ENCODE data around the gene SGCD.

The SGCD gene

GRCh38 chr5:156361436-156362109 is 34.6 kb downstream of the SGCD start:
- H3K4me3 ChIP-seq (ENCODE audit: low read depth, low read length), result no peak overlapping the region

DNA sequence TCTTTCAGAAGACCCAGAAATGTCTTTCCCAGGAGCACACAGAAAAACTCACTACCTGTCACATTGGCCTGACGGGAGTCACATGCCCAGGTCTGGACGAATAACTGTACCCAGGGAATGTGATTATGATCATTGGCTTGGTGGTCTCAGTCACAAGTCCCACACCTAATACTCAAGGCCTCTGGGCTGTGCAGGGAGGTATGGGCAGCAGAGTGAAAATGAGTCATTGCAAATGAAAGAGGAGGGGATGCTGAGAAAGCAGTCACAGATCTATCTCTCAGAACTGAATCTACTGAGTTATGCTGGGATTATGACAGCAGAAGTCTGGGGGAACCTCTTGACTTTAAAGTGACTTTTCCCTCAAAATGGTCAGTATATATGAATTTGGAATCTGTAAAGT is 36.9 kb downstream of the SGCD start:
- no peak overlapping the region for H3K4me3 ChIP-seq (ENCODE audit: low read depth, low read length)

DNA sequence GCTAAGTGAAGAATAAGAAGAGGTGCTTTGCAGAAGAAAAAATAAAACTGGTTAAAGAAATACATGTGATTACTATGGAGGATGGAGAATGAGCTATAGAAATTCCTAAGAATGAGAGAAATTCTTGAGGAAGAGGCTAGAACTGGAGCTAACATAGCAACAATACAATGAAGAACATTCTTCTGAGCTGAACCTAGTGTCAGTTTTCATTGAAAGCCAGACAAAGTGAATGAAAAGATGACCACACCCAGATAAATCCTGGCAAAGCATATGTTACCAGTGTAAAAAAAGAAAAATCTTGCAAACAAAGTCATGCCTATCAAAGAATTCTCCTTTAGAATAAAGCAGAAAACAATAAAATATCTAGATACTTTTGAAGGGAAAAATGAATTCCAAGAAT is 39.6 kb downstream of the SGCD start:
- H3K4me3 ChIP-seq (ENCODE audit: low read depth, low read length), result no peak overlapping the region

DNA sequence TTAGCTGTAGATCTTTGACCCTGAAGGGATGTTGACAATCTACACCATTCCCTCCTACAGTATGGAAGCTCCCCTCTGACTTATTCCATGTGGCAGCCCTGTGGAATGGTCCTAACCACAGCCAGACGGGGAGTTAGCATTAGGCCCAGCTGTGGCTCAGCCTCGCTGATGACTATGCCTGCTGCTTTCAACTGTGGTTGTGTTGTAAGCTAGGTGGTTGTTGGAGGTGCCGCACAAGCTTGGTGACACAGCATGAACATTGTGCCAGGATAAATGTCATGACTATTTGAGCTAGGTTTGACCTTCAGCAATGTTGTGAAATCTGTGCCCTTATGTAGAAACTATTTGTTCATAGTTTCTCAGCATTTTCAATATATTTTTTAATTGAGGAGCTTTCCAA is 40.6 kb downstream of the SGCD start:
- H3K4me3 ChIP-seq (ENCODE audit: low read depth, low read length), result no peak overlapping the region

- H3K4me3 ChIP-seq (ENCODE audit: low read depth, low read length), result no peak overlapping the region
These were observed 49.0 kb downstream of the SGCD start for GRCh38 chr5:156375895-156376495.

DNA sequence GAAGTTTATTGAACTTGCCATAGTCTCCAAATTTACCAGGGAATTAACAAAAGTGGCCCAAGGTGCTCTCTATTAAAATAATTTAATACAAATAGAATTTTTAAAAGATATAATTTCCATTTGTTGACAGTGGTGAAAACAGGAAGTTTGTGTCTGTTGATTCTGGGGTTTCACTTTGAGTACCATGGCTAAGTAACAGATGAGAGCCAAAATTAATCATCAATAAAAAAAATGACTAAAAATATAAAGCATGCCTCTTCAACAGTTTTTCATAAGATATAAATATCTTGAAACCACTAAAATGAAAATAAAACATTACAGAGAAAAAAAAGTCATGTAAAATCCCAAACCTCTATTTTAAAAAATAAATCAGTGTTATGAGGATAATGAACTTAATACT is 49.8 kb downstream of the SGCD start:
- no peak overlapping the region for H3K4me3 ChIP-seq (ENCODE audit: low read depth, low read length)

GRCh38 chr5:156378159-156378558 is 51.2 kb downstream of the SGCD start:
- no peak overlapping the region for H3K4me3 ChIP-seq (ENCODE audit: low read depth, low read length)

DNA sequence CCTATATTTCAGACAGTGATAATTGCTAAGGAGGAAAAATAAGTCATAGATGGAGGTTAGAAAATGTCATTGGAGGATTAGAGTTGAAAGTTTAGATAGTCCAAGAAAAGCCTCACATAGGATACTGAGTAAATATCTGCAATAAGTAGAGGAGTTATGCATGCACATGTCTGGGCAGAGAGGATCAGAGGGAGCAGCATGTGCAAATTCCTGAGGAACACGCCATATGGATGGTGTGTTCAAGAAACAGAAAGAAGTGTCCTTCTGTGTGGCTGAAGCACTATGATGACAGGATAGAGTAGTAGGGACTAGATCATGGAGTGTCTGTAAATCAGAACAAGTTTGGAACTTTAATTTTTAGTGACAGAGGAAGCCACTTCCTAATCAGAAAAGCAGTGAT is 52.2 kb downstream of the SGCD start:
- H3K4me3 ChIP-seq (ENCODE audit: low read depth, low read length), result no peak overlapping the region

GRCh38 chr5:156380848-156381247 is 53.9 kb downstream of the SGCD start:
- no peak overlapping the region for H3K4me3 ChIP-seq (ENCODE audit: low read depth, low read length)

DNA sequence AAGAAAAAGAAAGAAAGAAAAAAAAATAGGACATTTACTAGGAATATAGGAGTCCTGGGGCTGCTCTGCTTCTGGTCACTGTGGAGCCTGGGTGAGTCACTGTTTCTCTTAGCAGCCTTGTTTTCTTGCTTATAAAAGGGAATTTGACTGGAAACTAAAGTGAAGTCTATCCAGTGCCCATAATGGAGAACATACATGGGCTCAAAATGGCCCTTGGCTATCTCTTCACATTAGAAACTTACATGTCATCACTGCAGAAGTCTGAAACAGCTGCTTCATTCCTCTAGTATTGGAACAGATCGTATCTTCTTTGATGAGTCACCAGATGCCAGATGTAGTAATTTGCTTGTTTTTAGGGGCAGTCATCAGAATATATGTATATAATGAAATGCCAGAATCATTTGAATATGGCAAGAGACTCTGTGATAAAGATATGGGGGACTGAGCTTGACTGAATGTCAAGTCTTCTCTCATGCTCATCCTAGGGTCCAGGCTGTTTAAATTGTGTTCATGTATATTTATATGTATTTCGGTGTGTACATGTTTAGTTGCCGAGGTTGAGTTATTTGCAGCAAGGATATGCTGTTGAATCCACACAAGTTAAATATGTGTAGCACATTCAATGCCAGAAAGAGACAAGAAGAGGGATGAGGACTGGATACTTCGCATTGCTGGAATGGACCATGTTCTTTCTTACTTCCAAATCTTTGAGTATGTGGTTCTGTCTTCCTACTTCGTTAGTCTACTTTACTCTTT is 56.7 kb downstream of the SGCD start:
- no peak overlapping the region for H3K4me3 ChIP-seq (ENCODE audit: low read depth, low read length)

GRCh38 chr5:156385416-156385815 is 58.5 kb downstream of the SGCD start:
- H3K4me3 ChIP-seq (ENCODE audit: low read depth, low read length), result no peak overlapping the region

DNA sequence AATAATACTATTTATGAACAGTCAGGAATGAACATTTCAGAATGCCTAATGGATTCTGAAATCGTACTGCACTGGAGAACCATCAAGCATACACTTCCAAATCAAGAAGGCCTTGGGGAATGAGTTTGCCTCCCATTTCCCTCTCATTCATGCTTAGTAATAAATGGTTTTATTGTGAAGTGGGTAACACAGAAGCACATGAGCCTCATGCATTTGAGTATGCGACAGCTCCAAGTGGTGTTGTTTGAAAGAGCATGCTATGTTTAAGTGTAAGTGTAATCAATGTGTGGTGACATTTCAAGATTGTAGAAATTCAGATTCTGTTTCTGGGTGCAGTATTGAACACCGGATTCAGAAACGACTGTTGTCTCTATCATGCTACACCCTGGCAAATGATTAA is 60.0 kb downstream of the SGCD start:
- no peak overlapping the region for H3K4me3 ChIP-seq (ENCODE audit: low read depth, low read length)

DNA sequence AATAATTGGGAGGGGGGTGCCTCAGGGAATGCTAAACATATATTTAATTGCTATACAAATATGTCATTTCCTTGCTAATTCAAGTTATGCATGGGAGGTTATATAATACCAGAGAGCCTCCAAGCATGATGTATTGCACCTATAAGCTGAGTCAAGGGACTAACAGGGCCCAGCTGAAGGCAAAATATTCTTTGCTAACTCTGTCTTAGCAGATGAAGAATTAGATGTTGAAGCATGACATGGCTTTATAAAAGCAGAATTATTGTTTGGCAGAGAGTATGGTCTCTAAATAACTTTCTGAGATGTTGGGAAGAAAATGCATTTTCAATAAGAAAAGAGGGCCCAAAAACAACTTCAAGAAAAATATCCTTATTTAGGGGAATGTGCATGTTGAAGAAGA is 60.4 kb downstream of the SGCD start:
- no peak overlapping the region for H3K4me3 ChIP-seq (ENCODE audit: low read depth, low read length)

DNA sequence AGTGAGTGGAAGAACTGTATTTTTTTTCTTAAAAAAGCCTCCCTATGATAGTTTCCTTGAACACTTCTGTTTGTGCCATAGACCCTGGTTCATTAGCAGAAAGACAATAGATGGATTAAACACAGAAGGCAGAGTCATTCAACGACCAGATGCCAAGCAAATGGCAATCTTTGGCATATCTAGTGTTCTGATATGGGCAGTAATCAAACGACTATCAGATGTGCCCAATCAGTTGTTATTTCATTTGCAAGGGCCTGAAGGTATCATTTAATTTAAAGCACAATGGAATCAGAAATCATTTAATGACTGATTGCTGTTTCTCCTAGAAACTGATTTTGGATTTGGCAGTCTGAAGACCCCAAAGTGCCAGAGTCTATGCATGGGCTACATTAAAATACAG is 61.3 kb downstream of the SGCD start:
- no peak overlapping the region for H3K4me3 ChIP-seq (ENCODE audit: low read depth, low read length)

DNA sequence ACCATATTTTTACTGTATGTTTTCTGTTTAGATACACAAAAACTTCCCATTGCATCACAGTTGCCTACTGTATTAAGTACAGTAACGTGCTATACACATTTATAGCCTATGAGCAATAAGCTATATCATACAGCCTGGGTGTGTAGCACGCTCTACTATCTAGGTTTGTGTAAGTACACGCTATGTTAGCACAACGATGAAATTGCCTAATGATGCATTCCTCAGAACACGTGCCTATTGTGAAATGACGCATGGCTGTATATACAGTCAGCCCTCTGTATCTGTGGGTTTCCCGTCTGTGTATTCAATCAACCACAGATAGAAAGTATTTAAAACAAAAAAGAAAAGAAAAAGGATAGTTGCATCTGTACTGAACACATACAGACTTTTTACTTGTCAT is 64.2 kb downstream of the SGCD start:
- no peak overlapping the region for H3K4me3 ChIP-seq (ENCODE audit: low read depth, low read length)

DNA sequence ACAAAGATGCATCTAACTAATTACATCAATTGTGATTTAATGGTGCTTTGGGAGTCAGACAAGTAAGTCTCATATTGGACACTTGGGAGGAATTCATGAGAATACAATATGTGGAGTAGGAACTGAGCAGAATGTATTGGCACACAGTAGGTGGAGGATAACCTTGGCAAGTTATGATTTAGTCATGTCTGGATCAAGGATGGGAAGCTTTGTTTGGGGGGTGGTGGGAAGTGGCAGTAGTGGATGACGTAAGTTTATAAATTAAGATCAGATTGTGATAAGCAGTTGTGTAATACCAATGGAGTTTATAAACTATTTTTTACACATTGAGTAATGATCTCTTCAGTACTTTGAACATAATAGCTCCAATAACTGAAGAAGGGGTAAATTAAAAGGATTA is 67.0 kb downstream of the SGCD start:
- no peak overlapping the region for H3K4me3 ChIP-seq (ENCODE audit: low read depth, low read length)

DNA sequence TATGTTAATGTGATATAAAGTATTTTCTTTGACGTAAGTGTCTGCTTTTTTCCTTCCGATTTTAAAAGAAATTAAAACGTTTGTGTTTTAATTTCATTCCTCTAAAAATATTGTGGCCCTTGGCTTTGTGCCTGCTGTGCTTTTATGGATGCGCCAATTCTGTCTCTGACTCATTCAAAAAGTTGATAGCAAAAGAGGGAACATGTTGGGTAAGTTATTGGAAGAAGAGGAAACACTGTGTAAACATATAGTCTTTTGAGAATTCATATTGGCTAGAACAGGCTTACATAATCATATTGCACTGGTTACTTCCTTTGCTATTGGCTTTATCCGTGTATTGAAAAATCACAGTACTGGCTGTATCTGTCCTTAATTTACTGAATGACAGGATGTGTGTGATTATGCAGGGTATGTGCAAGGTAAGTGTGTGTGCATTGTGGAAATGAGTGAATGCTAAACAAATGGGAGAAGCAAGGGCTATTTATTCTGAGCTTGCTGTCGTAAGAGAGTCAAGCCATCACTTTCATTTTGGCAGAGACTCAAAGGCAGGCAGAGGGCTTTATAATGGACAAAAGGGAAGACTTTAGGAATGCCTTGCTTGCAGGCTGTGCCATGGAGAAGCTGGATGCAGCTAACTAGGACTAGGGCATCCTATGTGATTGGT is 67.8 kb downstream of the SGCD start:
- H3K4me3 ChIP-seq (ENCODE audit: low read depth, low read length), result no peak overlapping the region

DNA sequence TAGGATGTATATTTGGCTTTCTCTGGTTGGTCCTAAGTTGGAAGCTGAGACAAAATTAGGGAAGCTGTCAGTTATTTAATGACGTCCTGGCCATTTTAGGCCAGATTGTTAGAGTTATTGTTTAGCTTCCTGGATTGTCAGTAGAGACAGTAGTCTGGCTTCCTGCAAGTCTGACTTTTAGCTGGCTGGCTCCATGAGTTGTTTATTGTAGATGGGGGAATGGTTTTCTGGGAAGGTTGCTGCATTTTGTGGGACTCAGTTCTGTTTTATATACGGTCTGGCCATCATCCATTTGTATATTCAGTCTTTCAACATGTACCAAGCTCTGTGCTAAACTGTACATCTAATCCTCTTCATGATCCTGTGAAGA is 68.3 kb downstream of the SGCD start:
- no peak overlapping the region for H3K4me3 ChIP-seq (ENCODE audit: low read depth, low read length)

- no peak overlapping the region for H3K4me3 ChIP-seq (ENCODE audit: low read depth, low read length)
These were observed 69.3 kb downstream of the SGCD start for GRCh38 chr5:156396063-156396829.

- H3K4me3 ChIP-seq (ENCODE audit: low read depth, low read length), result no peak overlapping the region
These were observed 69.8 kb downstream of the SGCD start for GRCh38 chr5:156396830-156397081.

GRCh38 chr5:156399323-156399722 is 72.4 kb downstream of the SGCD start:
- H3K4me3 ChIP-seq (ENCODE audit: low read depth, low read length), result no peak overlapping the region
